Astrocyte (in vitro differentiated cells and primary cell): ENCODE measurements around the gene PRDX3. TPM values are rescaled to one million over a fixed set of nuclear protein-coding genes. Genes with fewer than 3 reads are reported as not detected.

Experiments
- DNase-seq: peaks from one replicate; pipeline ENCODE4 v3.0.0-alpha.2; 2010; ENCODE audit warnings: low read depth
- FAIRE-seq: peaks from 2 replicates; lab custom pipeline; 2011; peaks lifted over from hg19 to GRCh38; lab: Jason Lieb, UNC
- H2AFZ ChIP-seq: 2 replicates; pipeline ENCODE4 v1.6.0; 2012; ENCODE audit warnings: low read depth, low read length, inconsistent platforms
- H3K27ac ChIP-seq: 2 replicates; pipeline ENCODE4 v1.5.1; 2011; ENCODE audit warnings: low read depth, low read length, inconsistent platforms
- H3K27me3 ChIP-seq: 2 replicates; pipeline ENCODE4 v1.6.0; 2011; ENCODE audit warnings: low read length, inconsistent platforms; ENCODE audit not compliant: insufficient read depth
- H3K36me3 ChIP-seq: 2 replicates; pipeline ENCODE4 v1.5.1; 2011; ENCODE audit warnings: low read length, inconsistent platforms; ENCODE audit not compliant: insufficient read depth
- H3K4me1 ChIP-seq: 2 replicates; pipeline ENCODE4 v1.5.1; 2011; ENCODE audit warnings: low read length, inconsistent platforms; ENCODE audit not compliant: insufficient read depth
- H3K4me2 ChIP-seq: 2 replicates; pipeline ENCODE4 v1.6.0; 2012; ENCODE audit warnings: low read length, inconsistent platforms
- H3K4me3 ChIP-seq: 2 replicates; pipeline ENCODE4 v1.5.1; 2011; ENCODE audit warnings: low read depth, mild to moderate bottlenecking, low read length, inconsistent platforms; ENCODE audit not compliant: insufficient read depth
- H3K79me2 ChIP-seq: 2 replicates; pipeline ENCODE4 v1.6.0; 2012; ENCODE audit warnings: mild to moderate bottlenecking, low read length, inconsistent platforms; ENCODE audit not compliant: insufficient read depth
- H3K9ac ChIP-seq: 2 replicates; pipeline ENCODE4 v1.6.0; 2012; ENCODE audit warnings: mild to moderate bottlenecking, low read length, inconsistent platforms
- H3K9me3 ChIP-seq: 2 replicates; pipeline ENCODE4 v1.5.1; 2012; ENCODE audit warnings: low read depth, mild to moderate bottlenecking, low read length, inconsistent platforms; ENCODE audit not compliant: insufficient read depth
- H4K20me1 ChIP-seq: 2 replicates; pipeline ENCODE4 v1.6.0; 2012; ENCODE audit warnings: low read length, inconsistent platforms; ENCODE audit not compliant: insufficient read depth
- H3K27ac Mint-ChIP-seq: one replicate; pipeline ENCODE4 v1.8.0; 2021; ENCODE audit warnings: mild to moderate bottlenecking, mixed read lengths; ENCODE audit not compliant: unreplicated experiment
- H3K27me3 Mint-ChIP-seq: one replicate; pipeline ENCODE4 v1.8.0; 2021; ENCODE audit warnings: low read depth, mixed read lengths; ENCODE audit not compliant: unreplicated experiment
- H3K36me3 Mint-ChIP-seq: one replicate; pipeline ENCODE4 v1.8.0; 2021; ENCODE audit warnings: low read depth, mixed read lengths; ENCODE audit not compliant: unreplicated experiment
- H3K4me1 Mint-ChIP-seq: one replicate; pipeline ENCODE4 v1.8.0; 2021; ENCODE audit warnings: low read depth, mixed read lengths; ENCODE audit not compliant: unreplicated experiment
- H3K4me3 Mint-ChIP-seq: one replicate; pipeline ENCODE4 v1.8.0; 2021; ENCODE audit warnings: mild to moderate bottlenecking, moderate library complexity, mixed read lengths; ENCODE audit not compliant: unreplicated experiment
- H3K9me3 Mint-ChIP-seq: one replicate; pipeline ENCODE4 v1.8.0; 2021; ENCODE audit warnings: mild to moderate bottlenecking, mixed read lengths; ENCODE audit not compliant: unreplicated experiment
- EZH2 ChIP-seq: IDR thresholded peaks from 2 replicates; pipeline ENCODE4 v1.6.1; 2012; ENCODE audit warnings: mild to moderate bottlenecking, low read length, inconsistent platforms; ENCODE audit not compliant: insufficient read depth
- total RNA-seq: library from RNA; stranded (reverse); gene quantifications from 2 replicates; pipeline ENCODE4 v1.2.1, GENCODE V29; 2021
- TF ChIP-seq, protein P1 (sequence below): IDR thresholded peaks from 2 replicates; pipeline ENCODE4 v1.5.1; 2011; ENCODE audit warnings: low read depth, mild to moderate bottlenecking, inconsistent platforms, low read length, moderate library complexity; ENCODE audit not compliant: insufficient read depth

The PRDX3 gene
- total RNA-seq, 1 donor from 2014 or later: 127 TPM

DNA sequence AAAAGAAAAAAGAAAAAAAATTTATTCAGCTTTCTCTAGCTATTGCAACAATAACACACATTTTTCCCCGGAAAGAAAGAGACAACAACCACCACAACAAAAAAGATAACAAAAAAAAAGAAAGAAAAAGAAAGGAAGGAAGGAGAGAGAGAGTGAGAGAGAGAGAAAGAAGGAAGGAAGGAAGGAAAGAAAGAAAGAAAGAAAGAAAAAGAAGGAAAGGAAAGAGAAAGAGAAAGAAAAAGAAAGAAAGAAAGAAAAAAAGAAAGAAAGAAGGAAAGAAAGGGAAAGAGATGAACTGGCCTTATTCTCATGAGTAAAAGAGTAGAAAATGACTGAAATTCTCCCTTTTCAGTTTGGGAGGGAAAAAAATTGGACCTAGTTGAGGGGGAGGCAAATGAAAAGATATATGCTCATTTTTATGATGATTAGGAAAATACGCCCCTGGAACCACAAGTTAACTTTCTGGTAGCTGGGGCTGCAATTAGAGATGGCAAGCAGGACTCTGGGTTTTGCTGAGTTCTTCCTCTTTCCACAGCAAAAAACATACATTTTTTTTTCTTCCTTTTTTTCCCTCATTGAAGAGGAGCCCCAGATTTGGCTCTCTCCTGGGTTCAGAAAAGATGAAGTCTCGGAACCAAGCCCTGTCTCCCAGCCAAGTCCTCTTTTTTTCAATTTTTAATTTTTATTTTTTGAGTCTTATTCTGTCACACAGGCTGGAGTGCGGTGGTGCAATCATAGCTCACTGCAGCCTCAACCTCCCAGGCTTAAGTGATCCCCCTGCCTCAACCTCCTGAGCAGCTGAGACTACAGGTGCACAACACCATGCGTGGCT is 12.6 kb upstream of the PRDX3 start:
- DNase-seq (no peak), FAIRE-seq (no peak)
- peaks cover 13% of the 10 kb centered on the region for H3K27me3 Mint-ChIP-seq
- Histone ChIP-seq H3K4me3 (no peak overlapping the region), H3K27me3 (no peaks in the 10 kb centered on the region), H2AFZ (no peak overlapping the region), H3K9ac (no peak overlapping the region), H3K36me3 (no peaks in the 10 kb centered on the region), H3K4me1 (peaks cover 12% of the 10 kb centered on the region), H3K9me3 (no peaks in the 10 kb centered on the region), H4K20me1 (no peaks in the 10 kb centered on the region), H3K4me2 (peak overlapping the region; percentile 32), H3K79me2 (no peaks in the 10 kb centered on the region), H3K27ac (no peak overlapping the region)
- no peaks in the 10 kb centered on the region for H3K36me3 Mint-ChIP-seq
- TF ChIP-seq, protein P1, sequence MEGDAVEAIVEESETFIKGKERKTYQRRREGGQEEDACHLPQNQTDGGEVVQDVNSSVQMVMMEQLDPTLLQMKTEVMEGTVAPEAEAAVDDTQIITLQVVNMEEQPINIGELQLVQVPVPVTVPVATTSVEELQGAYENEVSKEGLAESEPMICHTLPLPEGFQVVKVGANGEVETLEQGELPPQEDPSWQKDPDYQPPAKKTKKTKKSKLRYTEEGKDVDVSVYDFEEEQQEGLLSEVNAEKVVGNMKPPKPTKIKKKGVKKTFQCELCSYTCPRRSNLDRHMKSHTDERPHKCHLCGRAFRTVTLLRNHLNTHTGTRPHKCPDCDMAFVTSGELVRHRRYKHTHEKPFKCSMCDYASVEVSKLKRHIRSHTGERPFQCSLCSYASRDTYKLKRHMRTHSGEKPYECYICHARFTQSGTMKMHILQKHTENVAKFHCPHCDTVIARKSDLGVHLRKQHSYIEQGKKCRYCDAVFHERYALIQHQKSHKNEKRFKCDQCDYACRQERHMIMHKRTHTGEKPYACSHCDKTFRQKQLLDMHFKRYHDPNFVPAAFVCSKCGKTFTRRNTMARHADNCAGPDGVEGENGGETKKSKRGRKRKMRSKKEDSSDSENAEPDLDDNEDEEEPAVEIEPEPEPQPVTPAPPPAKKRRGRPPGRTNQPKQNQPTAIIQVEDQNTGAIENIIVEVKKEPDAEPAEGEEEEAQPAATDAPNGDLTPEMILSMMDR: no peak
- TF ChIP-seq EZH2: no peak
- peak overlapping the region; percentile 95 for H3K27ac Mint-ChIP-seq
- no peak overlapping the region for H3K4me3 Mint-ChIP-seq
- no peaks in the 10 kb centered on the region for H3K9me3 Mint-ChIP-seq
- peaks cover 22% of the 10 kb centered on the region for H3K4me1 Mint-ChIP-seq

DNA sequence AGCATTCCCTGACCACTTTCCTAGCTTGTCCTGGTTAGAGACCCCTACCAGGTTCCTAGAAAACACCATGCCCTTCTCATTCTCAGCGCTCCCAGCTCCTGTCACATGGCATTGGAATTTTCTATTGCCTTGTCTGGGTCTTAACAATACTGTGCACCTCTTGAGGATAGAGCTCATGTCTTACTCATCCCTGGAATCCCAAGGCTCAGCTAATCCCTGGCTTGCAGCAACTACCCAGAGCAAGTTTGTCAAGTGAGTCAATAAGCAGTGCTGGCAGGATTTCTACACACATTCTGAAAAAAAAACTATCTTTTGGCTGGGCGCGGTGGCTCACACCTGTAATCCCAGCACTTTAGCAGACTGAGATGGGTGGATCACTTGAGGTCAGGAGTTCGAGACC is 11.7 kb upstream of the PRDX3 start:
- peak overlapping the region; percentile 71 for H3K4me2 ChIP-seq
- peaks cover 11% of the 10 kb centered on the region for H3K27me3 Mint-ChIP-seq
- peaks cover 22% of the 10 kb centered on the region for H3K4me1 Mint-ChIP-seq
- FAIRE-seq: peak; percentile 98
- H3K79me2 ChIP-seq: no peaks in the 10 kb centered on the region
- peak; percentile 99 for DNase-seq
- H3K36me3 ChIP-seq: no peaks in the 10 kb centered on the region
- H3K4me1 ChIP-seq: peaks cover 12% of the 10 kb centered on the region
- H3K9me3 ChIP-seq: no peaks in the 10 kb centered on the region
- peak overlapping the region; percentile 68 for H3K9ac ChIP-seq
- no peaks in the 10 kb centered on the region for H3K36me3 Mint-ChIP-seq
- H3K4me3 Mint-ChIP-seq: peak overlapping the region; percentile 9
- no peaks in the 10 kb centered on the region for H3K27me3 ChIP-seq
- H2AFZ ChIP-seq: no peak overlapping the region
- no peaks in the 10 kb centered on the region for H3K9me3 Mint-ChIP-seq
- no peak overlapping the region for H3K4me3 ChIP-seq
- H3K27ac Mint-ChIP-seq: peak overlapping the region; percentile 95
- H4K20me1 ChIP-seq: no peaks in the 10 kb centered on the region
- TF ChIP-seq, protein P1: no peak
- TF ChIP-seq EZH2: no peak
- H3K27ac ChIP-seq: peak overlapping the region; percentile 90

DNA sequence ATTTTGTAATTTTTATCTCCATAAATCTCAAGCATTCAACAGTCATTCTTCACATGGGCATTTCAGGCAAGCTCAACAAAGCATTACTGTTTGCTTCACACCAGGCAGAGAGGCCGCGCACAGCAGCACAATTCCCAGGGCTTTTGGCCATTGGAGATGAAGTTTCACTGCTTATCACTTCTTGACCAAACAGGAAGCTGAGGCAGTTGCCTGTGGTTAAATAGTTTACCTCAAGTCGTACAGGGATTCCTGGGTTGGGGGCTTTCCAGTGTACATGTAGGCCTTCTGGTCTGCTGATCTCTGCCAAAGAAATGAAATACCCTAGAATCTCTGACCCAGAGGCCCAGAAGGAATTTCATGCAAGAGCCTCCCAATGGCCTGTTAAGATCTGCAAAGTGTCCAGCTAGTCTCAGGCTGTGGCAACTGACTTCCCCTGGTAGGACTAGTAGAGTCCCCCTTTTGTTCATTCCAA is 11.2 kb upstream of the PRDX3 start:
- peaks cover 7% of the 10 kb centered on the region for H3K27me3 Mint-ChIP-seq
- FAIRE-seq (peak; percentile 37), DNase-seq (peak; percentile 94)
- H4K20me1 ChIP-seq: no peaks in the 10 kb centered on the region
- peak overlapping the region; percentile 68 for H3K9ac ChIP-seq
- H3K27ac ChIP-seq: peak overlapping the region; percentile 90
- no peaks in the 10 kb centered on the region for H3K79me2 ChIP-seq
- H3K27me3 ChIP-seq: no peaks in the 10 kb centered on the region
- no peaks in the 10 kb centered on the region for H3K9me3 ChIP-seq
- peak overlapping the region; percentile 31 for H3K4me3 Mint-ChIP-seq
- no peaks in the 10 kb centered on the region for H3K36me3 ChIP-seq
- TF ChIP-seq, protein P1: no peak
- no peak for TF ChIP-seq EZH2
- H3K9me3 Mint-ChIP-seq: no peaks in the 10 kb centered on the region
- H3K4me1 Mint-ChIP-seq: peaks cover 22% of the 10 kb centered on the region
- H3K4me2 ChIP-seq: peak overlapping the region; percentile 71
- no peaks in the 10 kb centered on the region for H3K36me3 Mint-ChIP-seq
- no peak overlapping the region for H3K4me3 ChIP-seq
- H2AFZ ChIP-seq: no peak overlapping the region
- peaks cover 12% of the 10 kb centered on the region for H3K4me1 ChIP-seq
- peak overlapping the region; percentile 95 for H3K27ac Mint-ChIP-seq
